Activated CD4-positive, CD25-positive, alpha-beta regulatory T cell treated with anti-CD3 and anti-CD28 coated beads, Interleukin-2, amount 50 U/mL, for 72 hours (primary cell): ENCODE measurements around the gene IKZF1.

Experiments
- DNase-seq: peaks from one replicate; pipeline ENCODE4 v3.0.0; 2021

IKZF1 gene

GRCh38 chr7:50309721-50310120 lies 5.2 kb downstream of the IKZF1 start:
- no peak for DNase-seq

DNA sequence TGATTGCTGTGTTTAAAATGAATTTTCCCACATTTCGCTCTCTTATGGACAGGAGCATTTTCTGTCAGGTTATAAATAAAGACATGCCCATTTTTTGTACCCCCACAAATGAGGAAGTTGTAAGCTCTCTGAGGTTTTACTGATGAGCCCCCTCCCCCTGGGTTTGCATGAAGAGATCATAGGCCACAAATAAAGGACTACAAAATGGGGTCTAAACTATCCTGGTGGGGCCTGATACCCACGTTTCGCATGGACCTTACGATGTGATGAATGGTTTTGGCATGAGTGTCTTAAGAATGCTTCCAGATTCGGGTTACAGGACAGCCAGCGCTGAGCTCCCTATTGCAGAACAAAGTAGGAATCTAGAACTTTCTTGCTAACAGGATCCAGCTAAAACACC lies 5.8 kb downstream of the IKZF1 start:
- DNase-seq = no peak

- no peak for DNase-seq
Observed at GRCh38 chr7:50310956-50311355, 6.4 kb downstream of the IKZF1 start.

DNA sequence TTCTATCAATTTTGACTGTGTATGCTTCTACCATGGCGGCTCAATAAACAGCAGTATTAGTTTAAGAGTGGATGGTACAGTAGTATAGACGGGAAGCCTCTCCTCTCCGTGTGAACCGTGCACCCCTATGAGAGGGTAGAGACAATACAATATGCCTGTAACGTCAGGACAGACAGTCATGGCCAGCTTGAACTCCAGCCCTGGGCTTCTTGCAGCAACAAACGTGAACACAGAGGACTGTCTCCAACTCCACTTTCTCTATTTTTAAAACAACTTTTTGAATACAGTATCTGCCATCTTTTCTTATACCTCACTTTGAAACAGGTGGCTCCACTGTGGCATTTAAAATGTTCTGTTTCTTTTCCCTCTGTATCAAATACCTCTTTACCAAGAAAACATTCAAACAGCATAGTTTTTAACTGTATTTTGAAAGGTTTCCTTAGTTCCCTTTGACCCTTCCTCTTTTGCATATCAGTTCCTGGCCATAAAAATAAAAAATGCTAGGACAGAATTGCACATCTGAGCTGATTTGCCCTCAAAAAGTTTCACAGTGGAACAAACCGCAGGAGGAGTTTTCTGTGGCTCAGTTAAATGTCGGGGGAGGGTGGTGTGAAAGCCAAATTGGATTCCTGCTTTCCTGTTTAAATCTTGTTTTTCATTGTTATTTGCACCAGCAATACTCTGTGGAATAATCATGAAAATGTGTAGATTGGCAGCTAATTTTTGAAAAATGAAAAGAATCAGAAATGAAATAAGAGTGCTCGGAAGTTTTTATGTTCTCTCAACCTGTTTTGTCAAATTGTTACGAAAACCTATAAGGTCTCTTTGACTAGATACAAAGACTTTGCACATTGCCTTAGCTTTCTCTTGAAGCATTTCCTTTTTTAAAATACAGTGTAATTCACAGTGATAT lies 8.0 kb downstream of the IKZF1 start:
- DNase-seq = no peak

- DNase-seq = no peak
Observed at GRCh38 chr7:50314836-50315592, 10.5 kb downstream of the IKZF1 start.

DNA sequence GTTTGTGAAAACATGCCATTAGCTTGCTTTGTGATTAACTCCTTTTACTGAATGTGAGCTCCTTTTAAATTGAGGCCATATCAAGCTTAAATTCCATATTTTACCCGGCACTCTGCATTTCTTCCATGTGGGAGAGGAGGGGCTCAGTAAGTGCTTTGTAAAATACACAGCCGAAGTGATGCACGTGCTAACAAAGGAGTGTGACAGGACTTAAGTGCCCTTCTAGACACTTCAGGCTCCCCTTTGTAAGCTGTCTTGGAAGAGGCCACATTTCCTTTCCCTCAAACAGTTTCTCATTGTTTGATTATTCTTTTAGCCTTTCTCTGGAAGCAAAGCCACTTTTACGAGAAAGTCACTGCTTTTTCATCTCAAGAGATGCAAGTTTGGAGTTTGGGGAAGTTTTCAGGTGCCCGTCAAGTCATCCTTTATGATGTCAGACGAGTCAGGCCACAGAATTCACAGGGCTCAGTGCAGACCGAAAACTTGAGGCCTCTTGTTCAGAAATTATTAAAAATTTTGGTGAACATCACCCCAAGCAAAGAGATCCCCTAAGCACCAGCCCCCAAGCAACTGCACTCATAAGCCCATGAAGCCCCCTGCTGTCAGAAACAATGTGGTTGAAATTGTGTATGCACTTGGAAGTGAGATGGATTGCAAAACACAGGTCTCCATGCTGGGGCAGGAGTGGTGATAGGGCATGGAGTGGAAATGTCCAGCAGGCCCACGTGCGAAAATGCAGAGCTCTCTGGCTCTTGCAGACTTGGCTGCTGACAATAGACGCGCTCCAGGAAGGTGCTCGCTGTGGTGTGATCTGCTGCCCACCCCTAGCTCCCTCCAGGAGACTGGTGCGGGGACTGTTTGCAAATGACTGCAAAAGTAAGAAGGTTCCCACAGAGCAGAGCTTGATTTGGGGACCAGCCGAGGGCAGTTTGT lies 11.5 kb downstream of the IKZF1 start:
- no peak for DNase-seq

DNA sequence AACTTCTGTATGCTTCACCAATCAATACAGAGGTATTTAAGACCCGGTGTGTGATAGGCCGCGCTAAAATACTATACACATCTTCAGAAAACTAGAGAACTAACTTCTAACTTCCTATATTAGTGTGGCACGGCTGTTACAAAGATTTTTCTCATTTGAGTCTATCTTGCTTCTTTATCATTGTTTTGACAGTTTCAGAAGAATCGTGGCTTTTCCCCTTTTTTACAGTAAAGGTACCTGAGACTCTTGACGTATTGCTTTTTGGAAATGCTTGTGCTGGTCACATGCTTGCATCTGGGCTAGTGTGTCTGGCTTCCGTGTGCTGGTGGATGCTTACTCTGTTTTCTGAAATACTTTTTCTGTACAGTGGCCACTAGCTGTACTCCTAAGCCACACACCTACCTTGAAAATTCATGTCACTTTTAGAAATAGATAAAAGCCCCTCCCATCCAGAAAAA lies 12.7 kb downstream of the IKZF1 start:
- no peak for DNase-seq

DNA sequence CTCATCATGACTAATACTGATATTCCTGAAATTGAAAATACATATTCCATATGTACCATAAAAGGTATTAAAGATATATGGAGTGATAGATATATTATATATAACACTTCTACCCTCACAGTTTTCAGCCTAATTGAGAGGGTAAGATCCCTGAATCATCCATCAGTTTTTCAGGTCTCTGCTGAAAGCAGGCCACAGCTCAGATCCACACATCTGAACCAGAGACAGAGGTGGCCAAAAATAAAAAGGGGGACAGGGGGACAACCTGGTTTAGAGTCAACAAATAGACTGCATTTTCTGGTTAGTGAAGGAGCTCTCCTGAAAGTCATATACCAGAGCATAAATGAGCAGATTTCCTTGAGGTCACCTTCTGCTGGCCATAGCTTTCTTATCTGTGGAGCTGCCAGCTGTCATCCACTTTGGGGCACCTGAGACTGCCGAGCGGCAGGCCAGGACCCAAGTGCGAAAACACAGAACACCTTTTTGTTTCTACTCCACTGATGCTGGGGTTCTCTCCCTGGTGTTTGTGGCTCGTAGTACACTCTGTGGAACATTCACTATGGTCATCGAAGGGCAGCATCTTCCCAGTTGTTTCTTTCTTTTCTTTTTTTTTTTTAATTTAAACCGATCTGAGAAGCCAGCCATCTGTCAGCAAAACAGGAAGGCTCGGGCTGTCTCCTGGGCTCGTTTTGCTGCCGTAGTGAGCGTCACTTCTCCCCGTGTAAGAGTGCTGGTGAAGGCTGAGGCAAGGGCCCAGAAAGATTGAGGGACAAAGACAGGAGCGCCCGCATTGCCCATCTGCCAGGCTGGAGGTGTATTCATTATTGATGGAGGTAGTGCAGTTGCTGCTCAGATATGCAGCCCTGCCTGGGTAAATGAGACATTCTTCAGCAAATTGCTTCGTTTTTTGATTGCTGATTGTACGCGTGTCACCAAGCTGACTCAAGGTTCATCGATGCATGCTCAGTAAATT lies 13.5 kb downstream of the IKZF1 start:
- no peak for DNase-seq

- no peak for DNase-seq
Observed at GRCh38 chr7:50321487-50322067, 17.1 kb downstream of the IKZF1 start.

GRCh38 chr7:50324113-50324512 lies 19.6 kb downstream of the IKZF1 start:
- DNase-seq = no peak

- DNase-seq = no peak
Observed at GRCh38 chr7:50327443-50327842, 22.9 kb downstream of the IKZF1 start.

DNA sequence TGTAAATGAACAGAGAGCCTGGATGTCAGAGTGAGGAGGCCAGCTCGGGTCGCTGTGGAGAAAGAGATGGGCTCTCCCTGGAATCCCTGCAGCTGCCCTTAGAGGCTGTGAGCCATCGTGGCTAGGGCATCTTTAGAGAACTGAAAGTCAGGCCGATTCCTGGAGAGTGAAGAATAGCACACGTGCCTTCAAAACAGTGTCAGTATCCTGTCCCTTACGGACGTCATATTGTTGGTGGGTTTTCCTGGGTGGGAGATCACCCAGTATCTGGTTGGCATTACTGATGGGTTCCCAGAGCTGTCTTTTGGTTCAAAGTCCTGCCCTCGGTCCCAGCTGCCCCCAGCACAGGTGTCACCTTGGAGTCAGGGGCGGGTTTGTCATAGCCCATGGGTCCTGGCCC lies 25.3 kb downstream of the IKZF1 start:
- DNase-seq = no peak

DNA sequence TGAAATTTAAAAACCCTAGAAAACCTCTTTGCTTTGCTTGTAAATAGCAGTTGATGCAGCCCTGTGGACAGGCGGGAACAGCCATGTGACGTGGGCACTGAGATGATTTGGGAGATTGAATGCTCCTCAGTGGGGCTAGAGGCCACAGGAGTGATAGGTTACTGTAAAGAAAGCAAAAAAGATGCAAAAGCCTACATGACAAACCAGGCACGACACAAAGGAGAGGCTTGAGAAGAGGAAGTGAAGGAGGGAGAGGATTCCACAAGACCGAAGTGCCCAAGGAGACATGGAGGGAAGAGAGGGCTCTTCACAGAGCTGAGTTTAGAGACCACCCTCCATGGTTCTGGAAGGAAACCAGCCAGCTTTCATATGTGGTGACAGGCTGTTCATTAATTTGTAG lies 25.7 kb downstream of the IKZF1 start:
- no peak for DNase-seq

- DNase-seq = no peak
Observed at GRCh38 chr7:50330696-50331095, 26.2 kb downstream of the IKZF1 start.

GRCh38 chr7:50331564-50332208 lies 27.2 kb downstream of the IKZF1 start:
- no peak for DNase-seq

GRCh38 chr7:50332241-50333165 lies 28.0 kb downstream of the IKZF1 start:
- no peak for DNase-seq

- DNase-seq = no peak
Observed at GRCh38 chr7:50333221-50333651, 28.7 kb downstream of the IKZF1 start.

DNA sequence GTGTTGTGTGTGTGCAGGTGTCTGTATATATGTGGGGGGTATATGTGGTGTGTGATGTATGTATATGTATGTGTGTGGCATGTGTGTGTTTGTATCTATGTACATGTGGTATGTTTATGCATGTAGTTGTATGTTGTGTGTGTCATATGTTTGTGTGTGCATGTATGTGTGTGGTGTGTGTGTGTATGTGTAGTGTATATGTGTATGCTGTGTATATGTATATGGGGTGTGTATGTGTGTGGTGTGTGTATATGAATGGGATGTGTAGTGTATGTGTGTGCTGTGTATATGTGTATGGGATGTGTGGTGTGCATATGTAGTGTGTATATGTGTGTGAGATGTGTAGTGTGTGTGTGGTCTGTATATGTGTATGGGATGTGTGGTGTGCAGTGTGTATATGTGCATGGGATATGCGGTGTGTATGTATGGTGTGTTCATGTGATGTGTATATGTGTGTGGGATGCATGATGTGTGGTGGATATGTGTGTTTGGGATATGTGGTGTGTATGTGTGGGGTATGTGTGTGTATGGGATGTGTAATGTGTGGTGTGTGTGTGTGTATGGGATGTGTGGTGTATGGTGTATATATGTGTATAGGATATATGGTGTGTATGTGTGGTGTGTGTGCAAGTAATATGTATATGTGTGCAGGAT lies 30.0 kb downstream of the IKZF1 start:
- no peak for DNase-seq

GRCh38 chr7:50335230-50335794 lies 30.8 kb downstream of the IKZF1 start:
- DNase-seq = no peak
